ENCODE data around the gene HOXD9. TPM values are rescaled to one million over a fixed set of nuclear protein-coding genes. Genes with fewer than 3 reads are reported as not detected.

HOXD9 gene
- polyA plus RNA-seq, 1 experiment = not detected

- Histone ChIP-seq H3K27me3 (ENCODE audit: control insufficient read depth, insufficient read depth, low read length) (peaks cover 86% of the 10 kb centered on the region), H3K9me3 (ENCODE audit: control insufficient read depth, insufficient read depth, low read length) (peaks cover 13% of the 10 kb centered on the region), H3K4me3 (ENCODE audit: low read depth, low read length) (no peak overlapping the region), H3K27ac (ENCODE audit: low read depth, low read length) (no peak overlapping the region)
- POLR2A ChIA-PET = no interaction called here
- no peak for DNase-seq (ENCODE audit: low read depth, low spot score)
- CTCF ChIA-PET = interaction anchor here (0.6 to 6.5 kb wide), 13 partner anchors 8 to 675 kb away, joined by 3 to 114 read pairs (median 11); partner anchors contain the start of gene HOXD4
- TF ChIP-seq CTCF (IDR thresholded peaks at IDR 0.05; ENCODE audit: low read depth, low read length) = no peak
These were observed 16.6 kb downstream of the HOXD9 start for GRCh38 chr2:176138923-176139660.

GRCh38 chr2:176139661-176140512 lies 17.4 kb downstream of the HOXD9 start:
- ChIA-PET POLR2A (interaction anchor here (0.6 kb wide), 2 partner anchors 514 to 936 kb away, joined by 3 read pairs; no protein-coding TSS in a partner anchor), CTCF (interaction anchor here (0.6 to 6.5 kb wide), 65 partner anchors 9 to 1594 kb away, joined by 3 to 114 read pairs (median 5); partner anchors contain the start of gene HOXD4)
- peaks cover 78% of the 10 kb centered on the region for H3K27me3 ChIP-seq (ENCODE audit: control insufficient read depth, insufficient read depth, low read length)
- DNase-seq (ENCODE audit: low read depth, low spot score) = no peak
- TF ChIP-seq CTCF (IDR thresholded peaks at IDR 0.05; ENCODE audit: low read depth, low read length) = no peak
- H3K27ac ChIP-seq (ENCODE audit: low read depth, low read length) = no peak overlapping the region
- peaks cover 13% of the 10 kb centered on the region for H3K9me3 ChIP-seq (ENCODE audit: control insufficient read depth, insufficient read depth, low read length)
- peak overlapping the region; percentile 58 for H3K4me3 ChIP-seq (ENCODE audit: low read depth, low read length)

- Histone ChIP-seq H3K9me3 (ENCODE audit: control insufficient read depth, insufficient read depth, low read length) (peaks cover 13% of the 10 kb centered on the region), H3K27ac (ENCODE audit: low read depth, low read length) (no peak overlapping the region), H3K27me3 (ENCODE audit: control insufficient read depth, insufficient read depth, low read length) (peaks cover 78% of the 10 kb centered on the region), H3K4me3 (ENCODE audit: low read depth, low read length) (peak overlapping the region; percentile 58)
- peak; percentile 73 for TF ChIP-seq CTCF (IDR thresholded peaks at IDR 0.05; ENCODE audit: low read depth, low read length)
- POLR2A ChIA-PET = interaction anchor here (0.6 kb wide), 2 partner anchors 513 to 937 kb away, joined by 3 read pairs; no protein-coding TSS in a partner anchor
- DNase-seq (ENCODE audit: low read depth, low spot score) = peak; percentile 4
- CTCF ChIA-PET = interaction anchor here (0.5 to 6.5 kb wide), 76 partner anchors 8 to 1593 kb away, joined by 3 to 114 read pairs (median 4); partner anchors contain the start of gene HOXD4
These were observed 18.2 kb downstream of the HOXD9 start for GRCh38 chr2:176140513-176141317.

GRCh38 chr2:176142281-176142680 lies 19.8 kb downstream of the HOXD9 start:
- DNase-seq (ENCODE audit: low read depth, low spot score) = no peak
- Histone ChIP-seq H3K27me3 (ENCODE audit: control insufficient read depth, insufficient read depth, low read length) (peaks cover 79% of the 10 kb centered on the region), H3K4me3 (ENCODE audit: low read depth, low read length) (no peak overlapping the region), H3K9me3 (ENCODE audit: control insufficient read depth, insufficient read depth, low read length) (peaks cover 9% of the 10 kb centered on the region), H3K27ac (ENCODE audit: low read depth, low read length) (no peak overlapping the region)
- ChIA-PET CTCF (interaction anchor here (1.4 to 3.1 kb wide), 2 partner anchors 312 to 497 kb away, joined by 4 to 21 read pairs; no protein-coding TSS in a partner anchor), POLR2A (no interaction called here)
- TF ChIP-seq CTCF (IDR thresholded peaks at IDR 0.05; ENCODE audit: low read depth, low read length) = no peak

Data from AG04450 (cell line).